NCI-H1092 treated with DMSO at 0.1 percent for 48 hours (cell line): ENCODE data around the gene MYOM1.
"Not testable (repeated sequence)": the region's sequence is repeated elsewhere in the genome, so short reads cannot be mapped to it uniquely, and the experiment has no call there.

Source experiments
- DNase-seq: peaks from one replicate; lab custom pipeline; 2025; lab: John Stamatoyannopoulos, UW

Gene MYOM1

DNA sequence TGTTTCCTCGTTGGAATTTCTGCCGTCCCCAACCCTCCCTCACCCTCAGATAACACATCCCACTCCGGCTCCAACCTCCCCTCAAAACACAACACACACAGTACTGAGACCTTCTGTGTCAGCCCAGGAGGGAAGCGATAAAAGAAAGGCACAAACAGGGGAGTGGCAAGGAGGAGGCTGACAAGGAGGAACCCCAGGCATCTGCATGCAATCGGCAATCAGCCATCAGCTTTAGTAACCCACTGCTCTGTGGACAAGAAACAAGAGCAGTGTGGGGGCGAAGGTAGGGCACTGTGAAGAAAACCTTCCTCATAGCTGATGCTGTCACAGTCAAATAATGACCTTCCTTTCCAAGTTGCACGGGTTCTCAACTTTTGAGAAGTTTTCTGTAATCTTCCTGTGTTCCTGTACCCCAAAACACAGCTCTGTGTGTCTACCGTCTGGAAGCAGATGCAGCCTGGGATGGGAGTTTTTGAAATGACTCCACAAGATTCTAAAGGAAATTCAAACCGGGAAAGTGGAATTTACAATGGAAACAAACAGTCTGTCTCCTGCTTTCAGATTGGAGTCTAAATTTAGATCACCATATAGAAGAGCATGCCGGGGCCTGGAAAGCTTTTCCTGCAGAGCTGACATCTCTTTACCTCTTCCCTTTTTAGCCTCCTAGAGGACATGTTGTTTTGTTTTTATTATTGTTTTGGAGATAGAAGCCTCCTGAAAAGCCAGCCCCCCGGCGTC, 190.4 kb downstream of the MYOM1 start:
- DNase-seq: no peak

DNA sequence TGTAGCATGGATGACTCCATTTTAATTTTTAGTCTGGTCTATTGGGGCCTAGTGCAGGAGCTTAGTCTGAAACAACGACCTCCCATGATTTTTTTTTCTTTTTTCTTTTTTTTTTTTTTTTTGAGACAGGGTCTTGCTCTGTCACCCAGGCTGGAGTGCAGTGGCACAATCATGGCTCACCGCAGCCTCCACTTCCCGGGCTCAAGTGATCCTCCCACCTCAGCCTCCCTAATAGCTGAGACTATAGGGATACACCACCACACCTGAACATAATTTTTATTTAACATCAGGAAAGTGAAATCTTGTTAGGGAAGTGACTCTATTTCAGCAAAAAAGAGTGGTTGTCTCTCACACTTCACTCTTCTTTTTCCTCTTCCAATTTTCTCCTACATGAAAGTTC, 191.7 kb downstream of the MYOM1 start:
- DNase-seq: not testable (repeated sequence)

GRCh38 chr18:3027370-3027891, 192.3 kb downstream of the MYOM1 start:
- no peak for DNase-seq

- DNase-seq: no peak
Measured at GRCh38 chr18:3025544-3025943, 194.2 kb downstream of the MYOM1 start.

- not testable (repeated sequence) for DNase-seq
Measured at GRCh38 chr18:3023603-3024002, 196.2 kb downstream of the MYOM1 start.
